ENCODE results near the gene DLGAP4. TPM values are rescaled to one million over a fixed set of nuclear protein-coding genes. Genes with fewer than 3 reads are reported as not detected.

DLGAP4 gene
- total and polyA plus RNA-seq, 2 of the 13 experiments (the other 11 are each of a cell fraction or from before 2014, with no cell fraction given) = 15.2 to 26.7 TPM

DNA sequence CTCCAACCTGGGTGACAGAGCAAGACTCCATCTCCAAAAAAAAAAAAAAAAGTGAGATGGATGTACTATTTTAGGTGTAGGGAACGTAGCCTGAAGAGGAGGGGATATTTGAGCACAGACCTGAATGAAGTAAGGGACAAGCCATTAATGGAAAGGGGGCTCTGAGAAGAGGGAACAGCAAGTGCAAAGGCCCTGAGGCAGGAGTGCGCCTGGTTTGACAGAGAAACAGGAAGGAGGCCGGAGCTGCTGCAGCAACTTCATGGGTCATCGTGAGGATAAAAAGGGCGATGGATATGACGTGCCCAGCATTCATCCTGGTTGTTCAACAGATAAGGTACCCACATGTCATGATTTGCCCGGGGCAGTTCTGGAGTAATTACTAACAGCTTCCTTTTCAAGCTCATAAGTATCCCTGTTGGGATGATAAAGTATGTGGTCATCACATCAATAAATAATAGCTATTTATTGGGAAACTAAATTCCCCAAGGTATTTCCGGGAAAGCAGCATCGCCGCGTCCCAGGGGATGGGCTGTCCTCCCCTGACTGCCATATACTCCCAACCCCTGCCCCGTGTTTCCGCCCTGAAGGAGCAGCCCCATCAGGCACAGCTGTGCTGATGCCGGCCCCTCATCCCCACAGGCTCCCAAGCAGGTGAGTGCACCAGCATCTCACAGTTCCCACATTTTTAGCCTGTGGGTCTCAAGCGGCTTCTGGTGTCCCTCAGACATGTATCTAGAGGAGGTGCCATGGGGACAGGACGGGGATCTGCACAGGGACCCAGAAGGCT lies 43.4 kb downstream of the DLGAP4 start:
- H3K4me1 ChIP-seq (ENCODE audit: insufficient read depth, low read length) = peaks cover 15% of the 10 kb centered on the region
- no peaks in the 10 kb centered on the region for H3K36me3 ChIP-seq (replicated peaks in 1 of 2; ENCODE audit: control insufficient read depth in 1 of 2, insufficient read depth in 2 of 2, low read length in 2 of 2)
- WGBS (ENCODE audit: low lambda C conversion rate) = 64% methylated on average over 16 of the region's 16 CpGs
- H4K20me1 ChIP-seq (ENCODE audit: insufficient read depth, low read length) = peaks cover 6% of the 10 kb centered on the region; the same call in 1 of the 2 replicates
- peaks cover 0 to 23% of the 10 kb centered on the region in 2 experiments; a peak in 2 of 5 replicates for H3K27me3 ChIP-seq (ENCODE audit: control insufficient read depth in 1 of 2, insufficient read depth in 2 of 2, low read length in 2 of 2)
- no peak overlapping the region for H2AFZ ChIP-seq (ENCODE audit: low read length)
- FAIRE-seq (no peak), DNase-seq (ENCODE audit: low spot score) (no peak), ATAC-seq (no peak)
- in situ Hi-C loops (cut with HindIII; ENCODE audit: extremely low pct_ligation_motif_present, low pct_unique_long_range_greater_than_20kb) (loop anchor here (10.0 kb wide), 1 partner anchor 65 kb away; no protein-coding TSS in a partner anchor), intact Hi-C loops (cut with micrococcal nuclease; ENCODE audit: unreplicated experiment) (no loop called here)
- BruUV-seq (replicated peaks) = no TSS peak
- ChIA-PET POLR2A (no interaction called here), CTCF (ENCODE audit: low intra/inter-chr PET ratio, low total read pairs) (no interaction called here)
- no peaks in the 10 kb centered on the region for H3K9me3 ChIP-seq (ENCODE audit: low read length)
- H3K79me2 ChIP-seq (ENCODE audit: insufficient read depth, low read length) = no peaks in the 10 kb centered on the region
- TF ChIP-seq MBNL3 (CRISPR knock-in tag; conservative IDR thresholded peaks at IDR 0.05) (no peak), CCAR2 (optimal IDR thresholded peaks at IDR 0.05; ENCODE audit: low read depth, low read length) (no peak), ZNF431 (CRISPR knock-in tag; IDR thresholded peaks at IDR 0.05; ENCODE audit: borderline replicate concordance, low read depth) (no peak), ZNF775 (CRISPR knock-in tag; IDR thresholded peaks at IDR 0.05; ENCODE audit: borderline replicate concordance) (no peak), PAF1 (CRISPR knock-in tag; IDR thresholded peaks at IDR 0.05) (no peak), ZNF678 (CRISPR knock-in tag; IDR thresholded peaks at IDR 0.05) (no peak), CAMTA2 (CRISPR knock-in tag; IDR thresholded peaks at IDR 0.05; ENCODE audit: borderline replicate concordance) (no peak), MYNN (CRISPR knock-in tag; IDR thresholded peaks at IDR 0.05; ENCODE audit: low read depth) (no peak), ZNF235 (CRISPR knock-in tag; IDR thresholded peaks at IDR 0.05; ENCODE audit: borderline replicate concordance) (no peak)
- TF ChIP-seq, protein P1, sequence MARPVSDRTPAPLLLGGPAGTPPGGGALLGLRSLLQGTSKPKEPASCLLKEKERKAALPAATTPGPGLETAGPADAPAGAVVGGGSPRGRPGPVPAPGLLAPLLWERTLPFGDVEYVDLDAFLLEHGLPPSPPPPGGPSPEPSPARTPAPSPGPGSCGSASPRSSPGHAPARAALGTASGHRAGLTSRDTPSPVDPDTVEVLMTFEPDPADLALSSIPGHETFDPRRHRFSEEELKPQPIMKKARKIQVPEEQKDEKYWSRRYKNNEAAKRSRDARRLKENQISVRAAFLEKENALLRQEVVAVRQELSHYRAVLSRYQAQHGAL (CRISPR knock-in tag; IDR thresholded peaks at IDR 0.05; ENCODE audit: not compliant biosample characterization) = no peak
- TF ChIP-seq, protein P2, sequence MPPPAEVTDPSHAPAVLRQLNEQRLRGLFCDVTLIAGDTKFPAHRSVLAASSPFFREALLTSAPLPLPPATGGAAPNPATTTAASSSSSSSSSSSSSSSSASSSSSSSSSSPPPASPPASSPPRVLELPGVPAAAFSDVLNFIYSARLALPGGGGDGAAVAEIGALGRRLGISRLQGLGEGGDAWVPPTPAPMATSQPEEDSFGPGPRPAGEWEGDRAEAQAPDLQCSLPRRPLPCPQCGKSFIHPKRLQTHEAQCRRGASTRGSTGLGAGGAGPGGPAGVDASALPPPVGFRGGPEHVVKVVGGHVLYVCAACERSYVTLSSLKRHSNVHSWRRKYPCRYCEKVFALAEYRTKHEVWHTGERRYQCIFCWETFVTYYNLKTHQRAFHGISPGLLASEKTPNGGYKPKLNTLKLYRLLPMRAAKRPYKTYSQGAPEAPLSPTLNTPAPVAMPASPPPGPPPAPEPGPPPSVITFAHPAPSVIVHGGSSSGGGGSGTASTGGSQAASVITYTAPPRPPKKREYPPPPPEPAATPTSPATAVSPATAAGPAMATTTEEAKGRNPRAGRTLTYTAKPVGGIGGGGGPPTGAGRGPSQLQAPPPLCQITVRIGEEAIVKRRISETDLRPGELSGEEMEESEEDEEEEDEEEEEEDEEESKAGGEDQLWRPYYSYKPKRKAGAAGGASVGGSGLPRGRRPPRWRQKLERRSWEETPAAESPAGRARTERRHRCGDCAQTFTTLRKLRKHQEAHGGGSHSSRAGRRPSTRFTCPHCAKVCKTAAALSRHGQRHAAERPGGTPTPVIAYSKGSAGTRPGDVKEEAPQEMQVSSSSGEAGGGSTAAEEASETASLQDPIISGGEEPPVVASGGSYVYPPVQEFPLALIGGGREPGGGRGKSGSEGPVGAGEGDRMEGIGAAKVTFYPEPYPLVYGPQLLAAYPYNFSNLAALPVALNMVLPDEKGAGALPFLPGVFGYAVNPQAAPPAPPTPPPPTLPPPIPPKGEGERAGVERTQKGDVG (CRISPR knock-in tag; IDR thresholded peaks at IDR 0.05; ENCODE audit: borderline replicate concordance) = no peak
- TF ChIP-seq, protein P3, sequence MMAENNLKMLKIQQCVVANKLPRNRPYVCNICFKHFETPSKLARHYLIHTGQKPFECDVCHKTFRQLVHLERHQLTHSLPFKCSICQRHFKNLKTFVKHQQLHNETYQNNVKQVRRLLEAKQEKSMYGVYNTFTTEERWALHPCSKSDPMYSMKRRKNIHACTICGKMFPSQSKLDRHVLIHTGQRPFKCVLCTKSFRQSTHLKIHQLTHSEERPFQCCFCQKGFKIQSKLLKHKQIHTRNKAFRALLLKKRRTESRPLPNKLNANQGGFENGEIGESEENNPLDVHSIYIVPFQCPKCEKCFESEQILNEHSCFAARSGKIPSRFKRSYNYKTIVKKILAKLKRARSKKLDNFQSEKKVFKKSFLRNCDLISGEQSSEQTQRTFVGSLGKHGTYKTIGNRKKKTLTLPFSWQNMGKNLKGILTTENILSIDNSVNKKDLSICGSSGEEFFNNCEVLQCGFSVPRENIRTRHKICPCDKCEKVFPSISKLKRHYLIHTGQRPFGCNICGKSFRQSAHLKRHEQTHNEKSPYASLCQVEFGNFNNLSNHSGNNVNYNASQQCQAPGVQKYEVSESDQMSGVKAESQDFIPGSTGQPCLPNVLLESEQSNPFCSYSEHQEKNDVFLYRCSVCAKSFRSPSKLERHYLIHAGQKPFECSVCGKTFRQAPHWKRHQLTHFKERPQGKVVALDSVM (CRISPR knock-in tag; IDR thresholded peaks at IDR 0.05) = no peak
- TF ChIP-seq, protein P4, sequence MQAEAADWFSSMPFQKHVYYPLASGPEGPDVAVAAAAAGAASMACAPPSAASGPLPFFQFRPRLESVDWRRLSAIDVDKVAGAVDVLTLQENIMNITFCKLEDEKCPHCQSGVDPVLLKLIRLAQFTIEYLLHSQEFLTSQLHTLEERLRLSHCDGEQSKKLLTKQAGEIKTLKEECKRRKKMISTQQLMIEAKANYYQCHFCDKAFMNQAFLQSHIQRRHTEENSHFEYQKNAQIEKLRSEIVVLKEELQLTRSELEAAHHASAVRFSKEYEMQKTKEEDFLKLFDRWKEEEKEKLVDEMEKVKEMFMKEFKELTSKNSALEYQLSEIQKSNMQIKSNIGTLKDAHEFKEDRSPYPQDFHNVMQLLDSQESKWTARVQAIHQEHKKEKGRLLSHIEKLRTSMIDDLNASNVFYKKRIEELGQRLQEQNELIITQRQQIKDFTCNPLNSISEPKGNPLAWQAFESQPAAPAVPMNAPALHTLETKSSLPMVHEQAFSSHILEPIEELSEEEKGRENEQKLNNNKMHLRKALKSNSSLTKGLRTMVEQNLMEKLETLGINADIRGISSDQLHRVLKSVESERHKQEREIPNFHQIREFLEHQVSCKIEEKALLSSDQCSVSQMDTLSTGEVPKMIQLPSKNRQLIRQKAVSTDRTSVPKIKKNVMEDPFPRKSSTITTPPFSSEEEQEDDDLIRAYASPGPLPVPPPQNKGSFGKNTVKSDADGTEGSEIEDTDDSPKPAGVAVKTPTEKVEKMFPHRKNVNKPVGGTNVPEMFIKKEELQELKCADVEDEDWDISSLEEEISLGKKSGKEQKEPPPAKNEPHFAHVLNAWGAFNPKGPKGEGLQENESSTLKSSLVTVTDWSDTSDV (CRISPR knock-in tag; IDR thresholded peaks at IDR 0.05) = no peak
- no peak overlapping the region for H3K4me2 ChIP-seq (ENCODE audit: low read depth, low read length)
- H3K4me3 ChIP-seq (replicated peaks in 1 of 3; ENCODE audit: insufficient read depth in 1 of 3, low read depth in 2 of 3, low read length in 3 of 3) = no peak overlapping the region
- H3K9ac ChIP-seq (ENCODE audit: insufficient read depth, low read depth, low read length) = no peak overlapping the region
- no peak overlapping the region for H3K27ac ChIP-seq (ENCODE audit: extremely low read length, insufficient read depth, low read length)

Measured in HepG2 (cell line).